HCT116 (cell line): ENCODE data around the gene GJB5. TPM values are rescaled to one million over a fixed set of nuclear protein-coding genes. Genes with fewer than 3 reads are reported as not detected.

Experiments
- ATAC-seq: fragments of 200-7000 bp; cut with Tn5 transposase; 2 replicates; pipeline ENCODE4 v1.9.1; 2020; ENCODE audit warnings: mild to moderate bottlenecking, moderate library complexity
- BruUV-seq: library from RNA; stranded (reverse); fragments of 400-500 nt; replicated peaks from 2 replicates; lab custom pipeline; 2021; lab: Mats Ljungman, UMichigan
- CTCF ChIA-PET: fragments of 300-600 bp; sonication (Branson Sonifier 250); formaldehyde crosslinking; loops from one replicate; lab custom pipeline; 2021; ENCODE audit warnings: antibody characterized with exemption; lab: Charles Lee
- POLR2A ChIA-PET: fragments of 300-600, 350-600 bp; sonication (Branson Sonifier 250); formaldehyde crosslinking; loops from one replicate; lab custom pipeline; 2021; ENCODE audit warnings: antibody characterized with exemption; lab: Charles Lee
- RAD21 ChIA-PET, 2 experiments: fragments of 300-600 bp; sonication (Branson Sonifier 250); formaldehyde crosslinking; loops; one replicate each; lab custom pipeline; 2023; ENCODE audit warnings: low total read pairs in 2 of 2; ENCODE audit not compliant: uncharacterized antibody in 2 of 2, unreplicated experiment in 2 of 2, low non-redundant PET in 1 of 2; lab: Charles Lee
- DNase-seq: peaks from one replicate; pipeline ENCODE4 v3.0.0-alpha.2; 2010; ENCODE audit warnings: low read depth, low spot score
- H2AFZ ChIP-seq: fragments of 200-600 bp; shearing (Covaris generic), sonication (generic); 2 replicates; pipeline ENCODE4 v1.6.1; 2017; ENCODE audit warnings: low read depth, mixed run types, mixed read lengths, antibody characterized with exemption, low read length; ENCODE audit not compliant: poor library complexity, severe bottlenecking
- H3K27ac ChIP-seq: 2 replicates; pipeline ENCODE4 v1.5.1; 2012; ENCODE audit warnings: low read depth, low read length
- H3K27me3 ChIP-seq: fragments of 200-600 bp; sonication (generic); 2 replicates; pipeline ENCODE4 v1.6.1; 2016; ENCODE audit warnings: mixed run types, low read length, mixed read lengths; ENCODE audit not compliant: insufficient read depth
- H3K36me3 ChIP-seq, 2 experiments: fragments of 200-500 bp in 1 of 2; fragments of 200-600 bp in 1 of 2; sonication (Bioruptor generic) in 1 of 2; sonication (generic) in 1 of 2; 2 replicates each; pipeline versions ENCODE4 v1.5.1 to v1.6.1; 2014 to 2016; ENCODE audit warnings: low read length in 2 of 2, inconsistent platforms in 1 of 2, mixed read lengths in 1 of 2, mixed run types in 1 of 2; ENCODE audit not compliant: insufficient read depth in 2 of 2, control insufficient read depth in 1 of 2
- H3K4me1 ChIP-seq, 2 experiments: fragments of 200-600 bp in 1 of 2; sonication (generic) in 1 of 2; 2 replicates each; pipeline versions ENCODE4 v1.5.1 to v1.6.1; 2012 to 2017; ENCODE audit warnings: low read length in 2 of 2, inconsistent platforms in 1 of 2, mild to moderate bottlenecking in 1 of 2, mixed read lengths in 1 of 2, mixed run types in 1 of 2, moderate library complexity in 1 of 2; ENCODE audit not compliant: insufficient read depth in 2 of 2, control insufficient read depth in 1 of 2
- H3K4me2 ChIP-seq: fragments of 200-600 bp; sonication (generic); 2 replicates; pipeline ENCODE4 v1.6.1; 2017; ENCODE audit warnings: mixed run types, low read length, mixed read lengths
- H3K4me3 ChIP-seq, 2 experiments: fragments of 200-600 bp in 1 of 2; sonication (generic) in 1 of 2; replicated peaks in 1 of 2; 2 replicates each; pipeline ENCODE4 v1.5.1; 2011 to 2016; ENCODE audit warnings: low read length in 2 of 2, control low read depth in 1 of 2, low read depth in 1 of 2, mild to moderate bottlenecking in 1 of 2, mixed read lengths in 1 of 2, mixed run types in 1 of 2
- H3K79me2 ChIP-seq: fragments of 200-600 bp; sonication (generic); 2 replicates; pipeline ENCODE4 v1.6.1; 2017; ENCODE audit warnings: mild to moderate bottlenecking, mixed run types, low read length, moderate library complexity, mixed read lengths; ENCODE audit not compliant: insufficient read depth
- H3K9ac ChIP-seq: fragments of 200-600 bp; sonication (generic); 2 replicates; pipeline ENCODE4 v1.6.1; 2016; ENCODE audit warnings: low read length, mixed read lengths
- H3K9me2 ChIP-seq: fragments of 200-600 bp; sonication (generic), shearing (Covaris generic); 2 replicates; pipeline ENCODE4 v1.6.1; 2017; ENCODE audit warnings: mixed run types, mild to moderate bottlenecking, moderate library complexity; ENCODE audit not compliant: insufficient read depth
- H3K9me3 ChIP-seq, 2 experiments: fragments of 200-500 bp in 1 of 2; fragments of 200-600 bp in 1 of 2; sonication (Bioruptor generic) in 1 of 2; sonication (generic) in 1 of 2; 2 replicates each; pipeline ENCODE4 v1.6.1; 2014 to 2017; ENCODE audit warnings: low read length in 2 of 2, mixed read lengths in 2 of 2, inconsistent platforms in 1 of 2, low read depth in 1 of 2, mild to moderate bottlenecking in 1 of 2, mixed run types in 1 of 2, moderate library complexity in 1 of 2; ENCODE audit not compliant: control insufficient read depth in 1 of 2, insufficient read depth in 1 of 2
- H4K20me1 ChIP-seq: fragments of 200-600 bp; sonication (generic), shearing (Covaris generic); 2 replicates; pipeline ENCODE4 v1.6.1; 2017; ENCODE audit warnings: mixed run types, mild to moderate bottlenecking, moderate library complexity; ENCODE audit not compliant: insufficient read depth
- CEBPB ChIP-seq: IDR thresholded peaks from 2 replicates; pipeline ENCODE4 v1.6.1; 2012; ENCODE audit warnings: low read depth
- CTCF ChIP-seq, 3 experiments: fragments of 200-600 bp in 1 of 3; sonication (generic) in 1 of 3; IDR thresholded peaks in 2 of 3; conservative IDR thresholded peaks in 1 of 3; 2 replicates each; pipeline ENCODE4 v1.5.1; 2012 to 2017; ENCODE audit warnings: low read depth in 2 of 3, low read length in 2 of 3, antibody characterized with exemption in 1 of 3, borderline replicate concordance in 1 of 3, control low read depth in 1 of 3, mild to moderate bottlenecking in 1 of 3, mixed read lengths in 1 of 3, mixed run types in 1 of 3, moderate library complexity in 1 of 3; ENCODE audit not compliant: insufficient read depth in 1 of 3
- EGR1 ChIP-seq: IDR thresholded peaks from 2 replicates; pipeline ENCODE4 v1.6.1; 2012; ENCODE audit warnings: low read depth
- EZH2 ChIP-seq: fragments of 200-600 bp; sonication (generic); IDR thresholded peaks from 2 replicates; pipeline ENCODE4 v1.6.1; 2017; ENCODE audit warnings: antibody characterized with exemption, mixed run types
- EZH2phosphoT487 ChIP-seq: fragments of 200-600 bp; IDR thresholded peaks from 2 replicates; pipeline ENCODE4 v1.6.1; 2018; ENCODE audit warnings: antibody characterized with exemption, borderline replicate concordance
- MAX ChIP-seq: IDR thresholded peaks from 2 replicates; pipeline ENCODE4 v1.6.1; 2012
- POLR2AphosphoS5 ChIP-seq: IDR thresholded peaks from 2 replicates; pipeline ENCODE4 v1.6.1; 2011; ENCODE audit warnings: mild to moderate bottlenecking, low read depth, low read length, moderate library complexity
- RAD21 ChIP-seq: IDR thresholded peaks from 2 replicates; pipeline ENCODE4 v1.6.1; 2012; ENCODE audit warnings: low read depth, mild to moderate bottlenecking
- REST ChIP-seq: IDR thresholded peaks from 2 replicates; pipeline ENCODE4 v1.6.1; 2012; ENCODE audit warnings: low read depth
- SIN3A ChIP-seq: IDR thresholded peaks from 2 replicates; pipeline ENCODE4 v1.6.1; 2012; ENCODE audit warnings: low read depth
- TCF7L2 ChIP-seq: IDR thresholded peaks from 2 replicates; pipeline ENCODE4 v1.7.0; 2011; ENCODE audit warnings: borderline replicate concordance, inconsistent platforms; ENCODE audit not compliant: insufficient read depth, insufficient read length; ENCODE audit errors: extremely low read depth
- ZFX ChIP-seq: fragments of 450-650 bp; IDR thresholded peaks from 2 replicates; pipeline ENCODE4 v1.6.1; 2017
- ZNF274 ChIP-seq: fragments of 200-500 bp; sonication (Bioruptor generic); IDR thresholded peaks from 2 replicates; pipeline ENCODE4 v1.6.1; 2014; ENCODE audit warnings: mild to moderate bottlenecking, low read depth, low read length, inconsistent platforms
- intact Hi-C: fragments of 100-400 bp; cut with micrococcal nuclease; formaldehyde crosslinking; loops from 2 replicates; pipeline ENCODE4 v1.10.0; 2022
- total RNA-seq: library from RNA; stranded (reverse); gene quantifications from one replicate; pipeline ENCODE4 v1.2.1, GENCODE V29; 2021; ENCODE audit not compliant: unreplicated experiment

The GJB5 gene
- total RNA-seq, 1 experiment from 2014 or later, result 4.6 TPM

- Histone ChIP-seq H3K79me2 (no peaks in the 10 kb centered on the region), H3K9ac (no peak overlapping the region), H3K27ac (no peak overlapping the region), H3K9me2 (no peaks in the 10 kb centered on the region), H3K4me2 (no peak overlapping the region), H2AFZ (no peak overlapping the region), H3K27me3 (peaks cover 3% of the 10 kb centered on the region; the same call in 1 of the 2 replicates), H3K4me1 (no peaks in the 10 kb centered on the region), H3K9me3 (no peaks in the 10 kb centered on the region), H3K36me3 (no peaks in the 10 kb centered on the region), H3K4me3 (no peak overlapping the region), H4K20me1 (no peaks in the 10 kb centered on the region)
- DNase-seq, result no peak
- ChIA-PET CTCF (no interaction called here), POLR2A (no interaction called here), RAD21 (no interaction called here)
- ATAC-seq, result no peak
- BruUV-seq, result no TSS peak
- no peak for TF ChIP-seq CTCF (IDR thresholded peaks at IDR 0.05 in 2 of 3, conservative IDR thresholded peaks at IDR 0.05 in 1 of 3; ENCODE audit: borderline replicate concordance in 1 of 3, insufficient read depth in 1 of 3, low read depth in 2 of 3, low read length in 2 of 3)
- TF ChIP-seq MAX, result no peak
- no peak for TF ChIP-seq REST
- no peak for TF ChIP-seq ZFX
- no peak for TF ChIP-seq EZH2phosphoT487
- TF ChIP-seq EZH2, result no peak
- no peak for TF ChIP-seq RAD21
- TF ChIP-seq ZNF274, result no peak
- TF ChIP-seq SIN3A, result no peak
- TF ChIP-seq POLR2AphosphoS5, result no peak
- no peak for TF ChIP-seq EGR1
- no peak for TF ChIP-seq TCF7L2
- no peak for TF ChIP-seq CEBPB
- intact Hi-C loops, result no loop called here
Measured at GRCh38 chr1:34795916-34796315, 41.1 kb downstream of the GJB5 start.
